GM23248 (cell line): ENCODE results near the gene KCNQ5.

Experiments used
- EZH2 ChIP-seq: fragments of 200-600 bp; sonication (generic); IDR thresholded peaks from 2 replicates; pipeline ENCODE4 v1.6.1; 2018; ENCODE audit warnings: antibody characterized with exemption, mild to moderate bottlenecking; ENCODE audit not compliant: insufficient read depth, poor library complexity, severe bottlenecking
- EZH2phosphoT487 ChIP-seq: fragments of 200-600 bp; sonication (generic); IDR thresholded peaks from 2 replicates; pipeline ENCODE4 v1.6.1; 2018; ENCODE audit warnings: antibody characterized with exemption, moderate library complexity, mild to moderate bottlenecking, low read depth; ENCODE audit not compliant: insufficient read depth

- TF ChIP-seq EZH2, result no peak
- no peak for TF ChIP-seq EZH2phosphoT487
Observed at GRCh38 chr6:73050706-73051105, 428.8 kb downstream of the KCNQ5 start.
